OCI-LY1 (cell line): ENCODE results near the gene SLC29A3.

Experiments
- H2AFZ ChIP-seq: fragments of 200-600 bp; sonication (generic), shearing (Covaris generic); 2 replicates; pipeline ENCODE4 v1.6.0; 2014; ENCODE audit warnings: antibody characterized with exemption, mild to moderate bottlenecking, low read length
- H3F3A ChIP-seq: fragments of 200-600 bp; sonication (generic), shearing (Covaris generic); 2 replicates; pipeline ENCODE4 v1.6.0; 2014; ENCODE audit warnings: mild to moderate bottlenecking, antibody characterized with exemption, low read length, moderate library complexity; ENCODE audit not compliant: insufficient read depth
- H3K27ac ChIP-seq: fragments of 200-600 bp; sonication (generic); 2 replicates; pipeline ENCODE4 v1.5.1; 2014; ENCODE audit warnings: low read length, mixed run types, mild to moderate bottlenecking, low read depth; ENCODE audit not compliant: poor library complexity, severe bottlenecking
- H3K27me3 ChIP-seq: fragments of 200-600 bp; sonication (generic); 2 replicates; pipeline ENCODE4 v1.6.0; 2014; ENCODE audit warnings: antibody characterized with exemption, mild to moderate bottlenecking, low read length, moderate library complexity; ENCODE audit not compliant: insufficient read depth
- H3K36me3 ChIP-seq: fragments of 200-600 bp; sonication (generic); 2 replicates; pipeline ENCODE4 v1.6.1; 2014; ENCODE audit warnings: mild to moderate bottlenecking, antibody characterized with exemption, low read length, moderate library complexity, mixed read lengths; ENCODE audit not compliant: insufficient read depth
- H3K4me1 ChIP-seq: fragments of 200-600 bp; sonication (generic); 2 replicates; pipeline ENCODE4 v1.5.1; 2014; ENCODE audit warnings: mild to moderate bottlenecking, low read length, moderate library complexity; ENCODE audit not compliant: insufficient read depth, severe bottlenecking
- H3K4me2 ChIP-seq: fragments of 200-600 bp; sonication (generic), shearing (Covaris generic); 2 replicates; pipeline ENCODE4 v1.6.1; 2014; ENCODE audit warnings: low read length
- H3K4me3 ChIP-seq: fragments of 200-600 bp; sonication (generic); 2 replicates; pipeline ENCODE4 v1.5.1; 2014; ENCODE audit warnings: low read length, low read depth, mild to moderate bottlenecking, mixed read lengths; ENCODE audit not compliant: poor library complexity, severe bottlenecking
- H3K79me2 ChIP-seq: fragments of 200-600 bp; shearing (Covaris generic); 2 replicates; pipeline ENCODE4 v1.6.1; 2016; ENCODE audit warnings: mixed run types, low read length, mixed read lengths; ENCODE audit not compliant: insufficient read depth
- H3K9ac ChIP-seq: fragments of 200-600 bp; sonication (generic), shearing (Covaris generic); 2 replicates; pipeline ENCODE4 v1.6.1; 2014; ENCODE audit warnings: mild to moderate bottlenecking, low read length, mixed read lengths
- H3K9me2 ChIP-seq: fragments of 200-600 bp; sonication (generic), shearing (Covaris generic); 2 replicates; pipeline ENCODE4 v1.6.1; 2014; ENCODE audit warnings: low read depth, mild to moderate bottlenecking, low read length, mixed read lengths
- H3K9me3 ChIP-seq: fragments of 200-600 bp; shearing (Covaris generic); 2 replicates; pipeline ENCODE4 v1.6.1; 2014; ENCODE audit warnings: low read length, mixed read lengths
- H4K20me1 ChIP-seq: fragments of 200-600 bp; sonication (generic), shearing (Covaris generic); 2 replicates; pipeline ENCODE4 v1.6.0; 2016; ENCODE audit warnings: mild to moderate bottlenecking, low read length; ENCODE audit not compliant: insufficient read depth
- CTCF ChIP-seq: fragments of 200-600 bp; sonication (generic), shearing (Covaris generic); IDR thresholded peaks from 2 replicates; pipeline ENCODE4 v1.5.1; 2017; ENCODE audit warnings: mild to moderate bottlenecking, antibody characterized with exemption, low read length, moderate library complexity, mixed read lengths
- EZH2 ChIP-seq: fragments of 200-600 bp; sonication (generic), shearing (Covaris generic); IDR thresholded peaks from 2 replicates; pipeline ENCODE4 v1.8.0; 2017; ENCODE audit warnings: borderline replicate concordance, mixed run types, mild to moderate bottlenecking, antibody characterized with exemption, low read length, moderate library complexity, mixed read lengths

Gene SLC29A3

GRCh38 chr10:71297343-71297742 is 21.7 kb upstream of the SLC29A3 start:
- TF ChIP-seq CTCF (no peak), EZH2 (no peak)
- Histone ChIP-seq H3K4me3 (no peak overlapping the region), H3K79me2 (no peaks in the 10 kb centered on the region), H3K36me3 (no peaks in the 10 kb centered on the region), H3K9me2 (no peaks in the 10 kb centered on the region), H3K4me1 (no peaks in the 10 kb centered on the region), H2AFZ (no peak overlapping the region), H3K9ac (no peak overlapping the region), H3F3A (no peaks in the 10 kb centered on the region), H3K27me3 (no peaks in the 10 kb centered on the region), H4K20me1 (no peaks in the 10 kb centered on the region), H3K27ac (no peak overlapping the region), H3K9me3 (no peaks in the 10 kb centered on the region), H3K4me2 (no peak overlapping the region)

GRCh38 chr10:71299071-71299785 is 19.8 kb upstream of the SLC29A3 start:
- Histone ChIP-seq H3K79me2 (no peaks in the 10 kb centered on the region), H3K36me3 (no peaks in the 10 kb centered on the region), H3K9me2 (no peaks in the 10 kb centered on the region), H2AFZ (no peak overlapping the region), H4K20me1 (no peaks in the 10 kb centered on the region), H3K9ac (no peak overlapping the region), H3K4me2 (no peak overlapping the region), H3K4me3 (no peak overlapping the region), H3K27ac (no peak overlapping the region), H3F3A (no peaks in the 10 kb centered on the region), H3K9me3 (no peaks in the 10 kb centered on the region), H3K4me1 (no peaks in the 10 kb centered on the region), H3K27me3 (no peaks in the 10 kb centered on the region; the same call in 1 of the 2 replicates)
- TF ChIP-seq EZH2 (no peak), CTCF (no peak)

- Histone ChIP-seq H3K27ac (no peak overlapping the region), H3K9ac (no peak overlapping the region), H3K27me3 (no peaks in the 10 kb centered on the region; the same call in 1 of the 2 replicates), H3K9me2 (no peaks in the 10 kb centered on the region), H4K20me1 (no peaks in the 10 kb centered on the region), H3K9me3 (no peaks in the 10 kb centered on the region), H3K4me2 (no peak overlapping the region), H3K4me1 (no peaks in the 10 kb centered on the region), H3K36me3 (no peaks in the 10 kb centered on the region), H3K4me3 (no peak overlapping the region), H3K79me2 (no peaks in the 10 kb centered on the region), H3F3A (no peaks in the 10 kb centered on the region), H2AFZ (no peak overlapping the region)
- no peak for TF ChIP-seq EZH2
- no peak for TF ChIP-seq CTCF
These were observed 18.3 kb upstream of the SLC29A3 start for GRCh38 chr10:71300555-71301370.
